Measurements from ENCODE around the gene CAPN15. TPM values are rescaled to one million over a fixed set of nuclear protein-coding genes. Genes with fewer than 3 reads are reported as not detected.
"Not testable (repeated sequence)": the region's sequence is repeated elsewhere in the genome, so short reads cannot be mapped to it uniquely, and the experiment has no call there.

CAPN15 gene
- total RNA-seq, 1 donor from 2014 or later = 57.4 TPM

- H3K27ac Mint-ChIP-seq = no peak overlapping the region
- no peak overlapping the region for H3K4me3 Mint-ChIP-seq (ENCODE audit: low read depth)
- H3K36me3 Mint-ChIP-seq (ENCODE audit: insufficient read depth) = peaks cover 17% of the 10 kb centered on the region
- DNase-seq (ENCODE audit: low spot score, unreplicated experiment) = no peak
- TF ChIP-seq, protein P1, sequence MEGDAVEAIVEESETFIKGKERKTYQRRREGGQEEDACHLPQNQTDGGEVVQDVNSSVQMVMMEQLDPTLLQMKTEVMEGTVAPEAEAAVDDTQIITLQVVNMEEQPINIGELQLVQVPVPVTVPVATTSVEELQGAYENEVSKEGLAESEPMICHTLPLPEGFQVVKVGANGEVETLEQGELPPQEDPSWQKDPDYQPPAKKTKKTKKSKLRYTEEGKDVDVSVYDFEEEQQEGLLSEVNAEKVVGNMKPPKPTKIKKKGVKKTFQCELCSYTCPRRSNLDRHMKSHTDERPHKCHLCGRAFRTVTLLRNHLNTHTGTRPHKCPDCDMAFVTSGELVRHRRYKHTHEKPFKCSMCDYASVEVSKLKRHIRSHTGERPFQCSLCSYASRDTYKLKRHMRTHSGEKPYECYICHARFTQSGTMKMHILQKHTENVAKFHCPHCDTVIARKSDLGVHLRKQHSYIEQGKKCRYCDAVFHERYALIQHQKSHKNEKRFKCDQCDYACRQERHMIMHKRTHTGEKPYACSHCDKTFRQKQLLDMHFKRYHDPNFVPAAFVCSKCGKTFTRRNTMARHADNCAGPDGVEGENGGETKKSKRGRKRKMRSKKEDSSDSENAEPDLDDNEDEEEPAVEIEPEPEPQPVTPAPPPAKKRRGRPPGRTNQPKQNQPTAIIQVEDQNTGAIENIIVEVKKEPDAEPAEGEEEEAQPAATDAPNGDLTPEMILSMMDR (IDR thresholded peaks at IDR 0.05; ENCODE audit: unreplicated experiment) = no peak
- H3K4me1 Mint-ChIP-seq (ENCODE audit: low read depth) = no peaks in the 10 kb centered on the region
- H3K27me3 Mint-ChIP-seq = no peaks in the 10 kb centered on the region
- H3K9me3 Mint-ChIP-seq (ENCODE audit: low read depth) = no peaks in the 10 kb centered on the region
Observed at GRCh38 chr16:490768-491167, 36.7 kb upstream of the CAPN15 start.

- Mint-ChIP-seq H3K36me3 (ENCODE audit: insufficient read depth) (peaks cover 17% of the 10 kb centered on the region), H3K27me3 (no peaks in the 10 kb centered on the region), H3K9me3 (ENCODE audit: low read depth) (no peaks in the 10 kb centered on the region), H3K4me3 (ENCODE audit: low read depth) (no peak overlapping the region), H3K27ac (no peak overlapping the region), H3K4me1 (ENCODE audit: low read depth) (no peaks in the 10 kb centered on the region)
- TF ChIP-seq, protein P1 (IDR thresholded peaks at IDR 0.05; ENCODE audit: unreplicated experiment) = no peak
- no peak for DNase-seq (ENCODE audit: low spot score, unreplicated experiment)
Observed at GRCh38 chr16:491220-491919, 36.1 kb upstream of the CAPN15 start.

DNA sequence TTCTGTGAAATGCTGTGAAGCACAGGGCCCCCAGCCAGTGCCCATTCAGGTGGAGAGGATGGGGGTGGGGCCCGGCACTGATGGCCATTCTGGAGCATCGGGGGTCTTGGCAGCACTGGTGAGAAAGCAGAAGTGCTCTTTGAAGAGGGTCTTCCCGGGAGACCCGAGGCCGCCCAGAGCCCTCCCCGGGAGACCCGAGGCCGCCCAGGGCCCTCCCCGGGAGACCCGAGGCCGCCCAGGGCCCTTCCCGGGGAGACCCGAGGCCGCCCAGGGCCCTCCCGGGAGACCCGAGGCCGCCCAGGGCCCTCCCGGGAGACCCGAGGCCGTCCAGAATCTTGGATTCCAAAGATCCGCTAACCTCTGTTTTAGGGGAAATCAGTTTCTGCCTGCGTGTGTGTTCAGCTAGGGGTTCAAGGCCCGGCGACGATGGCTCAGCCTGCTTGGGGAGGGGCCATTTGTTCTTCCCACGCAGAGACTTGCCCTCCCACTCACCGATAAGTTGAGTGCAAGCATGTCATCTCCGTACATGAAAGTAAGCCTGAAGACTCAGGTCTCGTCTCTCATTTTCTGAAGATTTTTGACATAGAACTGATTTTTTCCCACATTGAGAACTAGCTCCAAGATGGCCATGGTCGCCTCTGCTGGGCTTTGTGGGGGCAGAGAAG lies 35.2 kb upstream of the CAPN15 start:
- Mint-ChIP-seq H3K27ac (no peak overlapping the region), H3K36me3 (ENCODE audit: insufficient read depth) (peaks cover 19% of the 10 kb centered on the region)

DNA sequence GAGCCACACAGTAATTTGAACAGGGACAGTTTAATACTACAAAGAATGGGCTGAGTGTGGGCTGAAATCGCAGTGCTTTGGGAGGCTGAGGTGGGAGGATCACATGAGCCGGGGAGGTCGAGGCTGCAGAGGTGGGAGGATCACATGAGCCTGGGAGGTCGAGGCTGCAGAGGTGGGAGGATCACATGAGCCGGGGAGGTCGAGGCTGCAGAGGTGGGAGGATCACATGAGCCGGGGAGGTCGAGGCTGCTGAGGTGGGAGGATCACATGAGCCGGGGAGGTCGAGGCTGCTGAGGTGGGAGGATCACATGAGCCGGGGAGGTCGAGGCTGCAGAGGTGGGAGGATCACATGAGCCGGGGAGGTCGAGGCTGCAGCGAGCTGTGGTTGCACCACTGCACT lies 32.8 kb upstream of the CAPN15 start:
- DNase-seq (ENCODE audit: low spot score, unreplicated experiment); H3K4me1 Mint-ChIP-seq (ENCODE audit: low read depth); H3K27ac Mint-ChIP-seq; H3K9me3 Mint-ChIP-seq (ENCODE audit: low read depth); H3K27me3 Mint-ChIP-seq; H3K4me3 Mint-ChIP-seq (ENCODE audit: low read depth): not testable (repeated sequence)
- H3K36me3 Mint-ChIP-seq (ENCODE audit: insufficient read depth) = peaks cover 18% of the 10 kb centered on the region

More for the DNA sequence above, 35.2 kb upstream of the CAPN15 start:
- Mint-ChIP-seq H3K4me3 (ENCODE audit: low read depth) (no peak overlapping the region), H3K9me3 (ENCODE audit: low read depth) (no peaks in the 10 kb centered on the region), H3K4me1 (ENCODE audit: low read depth) (no peaks in the 10 kb centered on the region), H3K27me3 (no peaks in the 10 kb centered on the region)
- DNase-seq (ENCODE audit: low spot score, unreplicated experiment) = no peak
- TF ChIP-seq, protein P1 (IDR thresholded peaks at IDR 0.05; ENCODE audit: unreplicated experiment) = no peak

DNA sequence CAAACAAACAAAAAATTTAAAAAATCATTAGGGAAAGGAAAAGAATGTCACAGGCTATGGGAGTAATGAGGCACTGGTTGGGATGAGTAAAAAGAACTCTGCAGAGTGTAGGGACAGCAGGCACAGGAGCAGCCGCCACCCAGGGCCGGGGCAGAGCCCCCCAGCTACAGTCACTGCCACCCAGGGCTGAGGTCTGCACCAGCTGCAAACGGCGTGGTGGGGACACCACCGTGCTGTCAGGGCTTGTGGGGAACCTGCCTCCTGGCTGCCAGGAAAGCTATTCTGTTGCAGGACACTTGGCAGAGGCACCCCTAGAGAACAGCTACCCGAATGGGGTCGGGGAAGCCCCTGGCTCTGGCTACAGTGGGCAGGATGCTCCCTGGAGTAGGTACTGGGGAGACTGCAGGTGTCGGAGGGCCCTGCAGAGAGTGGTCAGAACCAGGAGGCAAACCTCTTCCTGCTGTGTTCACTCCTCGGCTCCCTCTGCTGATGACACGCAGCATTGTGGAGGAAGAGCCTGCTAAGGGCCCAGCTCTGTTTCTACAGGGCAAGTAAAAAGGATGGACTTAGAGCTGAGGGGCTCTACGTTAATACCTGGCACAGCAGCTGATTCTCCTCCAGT lies 32.3 kb upstream of the CAPN15 start:
- no peaks in the 10 kb centered on the region for H3K27me3 Mint-ChIP-seq
- H3K4me1 Mint-ChIP-seq (ENCODE audit: low read depth) = no peaks in the 10 kb centered on the region
- H3K36me3 Mint-ChIP-seq (ENCODE audit: insufficient read depth) = peaks cover 15% of the 10 kb centered on the region
- no peak overlapping the region for H3K4me3 Mint-ChIP-seq (ENCODE audit: low read depth)
- TF ChIP-seq, protein P1 (IDR thresholded peaks at IDR 0.05; ENCODE audit: unreplicated experiment) = peak; percentile 40
- no peaks in the 10 kb centered on the region for H3K9me3 Mint-ChIP-seq (ENCODE audit: low read depth)
- no peak overlapping the region for H3K27ac Mint-ChIP-seq
- DNase-seq (ENCODE audit: low spot score, unreplicated experiment) = no peak

Measured in progenitor cell of endocrine pancreas (in vitro differentiated cells).